Colonic mucosa (tissue), 4 donors: ENCODE results near the gene HTRA3. TPM values are rescaled to one million over a fixed set of nuclear protein-coding genes. Genes with fewer than 3 reads are reported as not detected.

Source experiments
- DNase-seq: peaks from one replicate; pipeline ENCODE4 v3.0.0-alpha.2; 2020
- H3K27ac ChIP-seq: fragments of 200-600 bp; one replicate; pipeline ENCODE4 v1.8.0; 2021
- H3K27me3 ChIP-seq: fragments of 200-600 bp; one replicate; pipeline ENCODE4 v1.8.0; 2021
- H3K36me3 ChIP-seq: fragments of 200-600 bp; one replicate; pipeline ENCODE4 v1.8.0; 2021
- H3K4me1 ChIP-seq: fragments of 200-600 bp; one replicate; pipeline ENCODE4 v1.8.0; 2021; ENCODE audit warnings: mild to moderate bottlenecking
- H3K4me3 ChIP-seq: fragments of 200-600 bp; one replicate; pipeline ENCODE4 v1.8.0; 2021
- H3K9ac ChIP-seq, 2 donors: one replicate each; pipeline ENCODE4 v1.7.0; 2013; ENCODE audit warnings: control low read depth in 2 of 2, low read depth in 2 of 2, low read length in 2 of 2
- H3K9me3 ChIP-seq: fragments of 200-600 bp; one replicate; pipeline ENCODE4 v1.8.0; 2021
- intact Hi-C: fragments of 100-400 bp; cut with DNase I; formaldehyde crosslinking; loops from one replicate; pipeline ENCODE4 v1.14.1; 2022
- total RNA-seq, 2 donors: library from RNA; stranded (reverse); fragmentation: NEBNext Ultra II Directional in 1 of 2; extraction: Animal tissue kit (Norgen Biotek cat#: 25700) in 1 of 2; gene quantifications; one replicate each; pipeline ENCODE4 v1.2.1, GENCODE V29; 2021
- TF ChIP-seq, protein P1 (sequence below): fragments of 200-600 bp; IDR thresholded peaks from one replicate; pipeline ENCODE4 v1.8.0; 2022; ENCODE audit warnings: antibody characterized with exemption, mild to moderate bottlenecking
- donor health status: healthy.
- donor health status: DM: no; HTN: no; CAD: no.
- donor health status: DM: no; HTN: no; CAD: no.

The HTRA3 gene
- total RNA-seq, 2 donors from 2014 or later: 1.3 to 5.0 TPM

- H3K27me3 ChIP-seq: no peaks in the 10 kb centered on the region
- TF ChIP-seq, protein P1, sequence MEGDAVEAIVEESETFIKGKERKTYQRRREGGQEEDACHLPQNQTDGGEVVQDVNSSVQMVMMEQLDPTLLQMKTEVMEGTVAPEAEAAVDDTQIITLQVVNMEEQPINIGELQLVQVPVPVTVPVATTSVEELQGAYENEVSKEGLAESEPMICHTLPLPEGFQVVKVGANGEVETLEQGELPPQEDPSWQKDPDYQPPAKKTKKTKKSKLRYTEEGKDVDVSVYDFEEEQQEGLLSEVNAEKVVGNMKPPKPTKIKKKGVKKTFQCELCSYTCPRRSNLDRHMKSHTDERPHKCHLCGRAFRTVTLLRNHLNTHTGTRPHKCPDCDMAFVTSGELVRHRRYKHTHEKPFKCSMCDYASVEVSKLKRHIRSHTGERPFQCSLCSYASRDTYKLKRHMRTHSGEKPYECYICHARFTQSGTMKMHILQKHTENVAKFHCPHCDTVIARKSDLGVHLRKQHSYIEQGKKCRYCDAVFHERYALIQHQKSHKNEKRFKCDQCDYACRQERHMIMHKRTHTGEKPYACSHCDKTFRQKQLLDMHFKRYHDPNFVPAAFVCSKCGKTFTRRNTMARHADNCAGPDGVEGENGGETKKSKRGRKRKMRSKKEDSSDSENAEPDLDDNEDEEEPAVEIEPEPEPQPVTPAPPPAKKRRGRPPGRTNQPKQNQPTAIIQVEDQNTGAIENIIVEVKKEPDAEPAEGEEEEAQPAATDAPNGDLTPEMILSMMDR: no peak
- DNase-seq: no peak
- H3K9ac ChIP-seq: no peak overlapping the region
- H3K36me3 ChIP-seq: no peaks in the 10 kb centered on the region
- H3K4me1 ChIP-seq: no peaks in the 10 kb centered on the region
- H3K27ac ChIP-seq: no peak overlapping the region
- H3K4me3 ChIP-seq: no peak overlapping the region
- intact Hi-C loops: no loop called here
- no peaks in the 10 kb centered on the region for H3K9me3 ChIP-seq
These were observed 7.0 kb downstream of the HTRA3 start for GRCh38 chr4:8276358-8277240.

GRCh38 chr4:8277356-8278008 is 7.9 kb downstream of the HTRA3 start:
- no peaks in the 10 kb centered on the region for H3K4me1 ChIP-seq

GRCh38 chr4:8278009-8278395 is 8.4 kb downstream of the HTRA3 start:
- Histone ChIP-seq H3K9me3 (no peaks in the 10 kb centered on the region), H3K9ac (no peak overlapping the region), H3K4me3 (no peak overlapping the region), H3K4me1 (no peaks in the 10 kb centered on the region), H3K27me3 (no peaks in the 10 kb centered on the region), H3K36me3 (no peaks in the 10 kb centered on the region), H3K27ac (no peak overlapping the region)
- intact Hi-C loops: no loop called here
- TF ChIP-seq, protein P1: no peak
- no peak for DNase-seq

More at GRCh38 chr4:8277356-8278008, 7.9 kb downstream of the HTRA3 start:
- TF ChIP-seq, protein P1: no peak
- Histone ChIP-seq H3K27ac (no peak overlapping the region), H3K27me3 (no peaks in the 10 kb centered on the region), H3K4me3 (no peak overlapping the region), H3K36me3 (no peaks in the 10 kb centered on the region), H3K9me3 (no peaks in the 10 kb centered on the region), H3K9ac (no peak overlapping the region)
- no peak for DNase-seq
- intact Hi-C loops: no loop called here

DNA sequence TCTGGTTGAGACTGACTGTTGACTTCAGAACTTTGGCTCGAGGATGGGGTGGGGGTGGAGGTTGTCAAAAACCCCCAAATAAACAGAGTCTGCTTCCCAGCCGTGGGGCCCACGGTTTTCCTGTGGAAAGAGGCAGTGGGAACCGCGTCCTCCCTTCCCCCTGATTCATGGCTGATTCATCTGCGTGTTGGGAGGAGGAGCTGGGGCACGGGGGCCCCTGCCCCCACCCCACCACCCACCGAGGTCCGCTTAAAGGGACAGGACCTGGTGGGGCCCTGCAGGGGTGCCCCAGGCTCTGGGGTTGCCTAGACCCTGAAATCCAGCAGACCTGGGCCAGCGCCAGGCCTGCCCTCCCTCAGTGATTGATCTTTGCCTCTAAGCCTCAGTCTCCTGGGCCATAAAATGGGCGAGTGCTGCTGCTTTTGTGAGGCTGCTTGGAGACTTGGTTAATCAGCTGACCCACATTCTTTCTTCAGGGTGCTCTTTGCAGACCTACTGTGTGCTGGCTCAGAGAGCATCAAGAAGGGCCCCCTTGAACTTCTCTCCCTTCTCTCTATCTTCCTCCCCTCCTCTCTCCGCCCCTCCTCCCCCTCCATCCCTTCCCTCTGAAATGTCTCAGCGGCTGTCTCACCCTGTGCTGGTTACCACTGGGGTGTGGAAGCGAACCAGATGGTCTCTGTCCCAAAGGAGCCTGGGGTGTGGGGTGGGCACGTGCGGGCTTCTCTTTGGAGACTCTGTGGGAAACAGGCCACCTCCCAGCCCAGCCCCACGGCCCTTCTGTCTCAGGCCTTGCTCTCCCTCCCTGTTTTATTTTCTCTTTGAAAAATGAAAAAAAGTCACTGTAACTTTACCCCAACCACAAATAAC is 9.1 kb downstream of the HTRA3 start:
- H3K4me3 ChIP-seq: no peak overlapping the region
- no peak for DNase-seq
- H3K4me1 ChIP-seq: no peaks in the 10 kb centered on the region
- no peak overlapping the region for H3K27ac ChIP-seq
- no peak overlapping the region for H3K9ac ChIP-seq
- no peaks in the 10 kb centered on the region for H3K27me3 ChIP-seq
- intact Hi-C loops: no loop called here
- TF ChIP-seq, protein P1: no peak
- H3K36me3 ChIP-seq: no peaks in the 10 kb centered on the region
- H3K9me3 ChIP-seq: no peaks in the 10 kb centered on the region
